Mesodermal cell (in vitro differentiated cells): ENCODE data around the gene ADPRS.

ENCODE experiments used
- H3K27ac ChIP-seq: 2 replicates; pipeline ENCODE4 v1.7.0; 2013; ENCODE audit warnings: mild to moderate bottlenecking, low read depth, low read length, moderate library complexity; ENCODE audit not compliant: severe bottlenecking
- H3K36me3 ChIP-seq: 2 replicates; pipeline ENCODE4 v1.7.1; 2013; ENCODE audit warnings: mild to moderate bottlenecking, low read length, moderate library complexity; ENCODE audit not compliant: control insufficient read depth, insufficient read depth
- H3K4me1 ChIP-seq: one replicate; pipeline ENCODE4 v1.7.1; 2013; ENCODE audit warnings: mild to moderate bottlenecking, low read length; ENCODE audit not compliant: insufficient read depth, control insufficient read depth, poor library complexity, severe bottlenecking
- H3K4me3 ChIP-seq: 2 replicates; pipeline ENCODE4 v1.7.0; 2013; ENCODE audit warnings: low read length, control low read depth, mild to moderate bottlenecking; ENCODE audit not compliant: insufficient read depth, poor library complexity, severe bottlenecking; ENCODE audit errors: extremely low read depth
- H3K9me3 ChIP-seq: 2 replicates; pipeline ENCODE4 v1.7.1; 2013; ENCODE audit warnings: mild to moderate bottlenecking, low read length, moderate library complexity; ENCODE audit not compliant: control insufficient read depth
- WGBS, 2 experiments: methylation state at CpG; one replicate each; pipeline ENCODE4 v1.1.5; 2013; ENCODE audit warnings: missing lambda C conversion rate in 2 of 2; ENCODE audit not compliant: insufficient coverage in 2 of 2; 5-methylcytosine and 5-hydroxymethylcytosine counted together

Gene ADPRS

GRCh38 chr1:36109041-36109679 is 20.5 kb downstream of the ADPRS start:
- Histone ChIP-seq H3K4me1 (peaks cover 9% of the 10 kb centered on the region), H3K4me3 (no peak overlapping the region), H3K36me3 (no peaks in the 10 kb centered on the region), H3K9me3 (no peaks in the 10 kb centered on the region), H3K27ac (no peak overlapping the region)
- 93 to 96% methylated on average over 5 to 7 of the region's 11 CpGs for WGBS, 2 experiments

DNA sequence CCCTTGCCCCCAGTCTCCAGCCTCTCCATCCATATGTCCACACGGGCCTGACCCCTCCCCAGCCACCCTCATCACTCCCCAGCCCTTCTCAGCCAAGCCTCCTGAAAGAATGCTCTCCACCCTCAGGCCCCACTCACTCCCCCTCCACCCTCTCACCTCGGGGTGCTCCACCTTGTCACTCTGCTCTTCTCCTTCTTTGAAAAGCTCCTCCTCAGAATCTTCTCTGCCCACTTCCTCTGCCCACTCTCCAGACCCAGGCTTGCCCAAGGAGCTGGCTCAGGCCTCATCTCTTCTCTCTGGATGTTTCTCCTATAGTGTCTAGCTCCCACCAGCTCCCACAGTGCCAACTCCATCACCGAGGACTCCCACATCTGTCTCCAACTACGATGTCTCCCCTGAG is 22.5 kb downstream of the ADPRS start:
- Histone ChIP-seq H3K36me3 (no peaks in the 10 kb centered on the region), H3K4me1 (peaks cover 11% of the 10 kb centered on the region), H3K27ac (no peak overlapping the region), H3K4me3 (no peak overlapping the region), H3K9me3 (no peaks in the 10 kb centered on the region)
- WGBS, 2 experiments = 82 to 86% methylated on average over 3 to 4 of the region's 4 CpGs

DNA sequence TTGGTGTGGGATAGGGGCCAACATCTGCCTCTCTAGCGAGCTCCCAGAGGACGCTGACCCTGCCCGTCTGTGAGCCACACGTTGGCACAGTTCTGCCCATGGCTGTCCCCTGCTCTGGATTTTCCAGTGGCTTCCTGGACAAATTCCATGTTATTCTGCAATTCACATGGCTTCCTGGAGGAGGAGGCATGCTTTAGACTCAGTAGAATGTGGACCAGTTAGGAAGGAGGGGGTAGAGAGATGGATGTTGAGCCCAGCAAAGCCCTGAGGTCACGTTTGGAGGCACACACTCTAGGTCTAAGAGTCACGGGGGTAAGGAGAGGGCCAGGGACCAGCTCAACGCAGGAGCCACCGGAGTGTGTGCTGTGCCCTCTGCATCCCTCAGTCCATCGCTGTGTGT is 24.1 kb downstream of the ADPRS start:
- H3K27ac ChIP-seq = no peak overlapping the region
- H3K4me3 ChIP-seq = no peak overlapping the region
- no peaks in the 10 kb centered on the region for H3K36me3 ChIP-seq
- no peaks in the 10 kb centered on the region for H3K9me3 ChIP-seq
- WGBS, 2 experiments = 92 to 93% methylated on average over 9 of the region's 9 CpGs
- H3K4me1 ChIP-seq = peaks cover 10% of the 10 kb centered on the region

DNA sequence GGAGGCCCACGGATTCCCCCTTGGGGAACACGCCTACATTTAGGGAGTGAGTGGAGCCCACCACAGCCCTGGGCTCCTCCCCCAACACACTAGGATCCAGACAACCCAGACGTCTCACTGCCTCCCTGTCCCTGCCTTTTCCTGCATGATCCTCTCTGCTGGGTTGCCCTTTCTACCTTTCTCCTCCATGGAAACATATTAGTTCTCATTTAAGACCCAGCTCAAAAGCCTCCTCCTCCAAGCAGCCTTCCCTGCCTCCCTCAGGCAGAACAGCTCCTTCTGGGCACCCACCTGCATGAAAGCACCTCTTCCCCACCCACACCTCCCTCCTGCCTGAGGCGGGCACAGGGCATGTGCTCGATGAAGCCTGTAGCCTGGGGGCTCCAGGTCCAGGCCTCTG is 25.7 kb downstream of the ADPRS start:
- 74 to 75% methylated on average over 4 to 5 of the region's 5 CpGs for WGBS, 2 experiments
- no peaks in the 10 kb centered on the region for H3K36me3 ChIP-seq

GRCh38 chr1:36115200-36115669 is 26.5 kb downstream of the ADPRS start:
- 76 to 77% methylated on average over 15 to 17 of the region's 18 CpGs for WGBS, 2 experiments
- H3K36me3 ChIP-seq = no peaks in the 10 kb centered on the region
- H3K4me3 ChIP-seq = no peak overlapping the region
- H3K4me1 ChIP-seq = peaks cover 3% of the 10 kb centered on the region
- no peak overlapping the region for H3K27ac ChIP-seq
- no peaks in the 10 kb centered on the region for H3K9me3 ChIP-seq

More for the DNA sequence above, 25.7 kb downstream of the ADPRS start:
- H3K4me1 ChIP-seq = peaks cover 4% of the 10 kb centered on the region
- H3K9me3 ChIP-seq = no peaks in the 10 kb centered on the region
- no peak overlapping the region for H3K4me3 ChIP-seq
- H3K27ac ChIP-seq = no peak overlapping the region

DNA sequence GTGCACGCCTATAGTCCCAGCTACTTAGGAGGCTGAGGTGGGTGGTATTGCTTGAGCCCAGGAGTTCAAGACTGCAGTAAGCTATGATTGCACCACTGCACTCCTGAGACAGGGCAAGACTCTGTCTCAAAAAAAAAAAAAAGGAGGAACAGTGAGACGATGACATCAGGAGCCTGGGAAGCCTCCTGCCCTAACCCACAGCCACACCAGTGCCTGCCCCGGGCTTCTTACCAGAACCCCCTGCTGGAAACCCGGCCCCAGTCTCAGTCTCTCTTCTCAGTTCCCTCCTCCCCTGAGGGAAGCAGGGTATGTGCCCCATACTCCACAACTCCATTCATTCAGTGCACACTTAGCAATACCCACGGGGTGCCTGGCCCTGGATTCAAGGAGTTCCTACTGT is 27.2 kb downstream of the ADPRS start:
- peaks cover 3% of the 10 kb centered on the region for H3K4me1 ChIP-seq
- H3K9me3 ChIP-seq = no peaks in the 10 kb centered on the region
- H3K27ac ChIP-seq = no peak overlapping the region
- 67 to 70% methylated on average over 3 to 5 of the region's 5 CpGs for WGBS, 2 experiments
- no peak overlapping the region for H3K4me3 ChIP-seq
- H3K36me3 ChIP-seq = no peaks in the 10 kb centered on the region

DNA sequence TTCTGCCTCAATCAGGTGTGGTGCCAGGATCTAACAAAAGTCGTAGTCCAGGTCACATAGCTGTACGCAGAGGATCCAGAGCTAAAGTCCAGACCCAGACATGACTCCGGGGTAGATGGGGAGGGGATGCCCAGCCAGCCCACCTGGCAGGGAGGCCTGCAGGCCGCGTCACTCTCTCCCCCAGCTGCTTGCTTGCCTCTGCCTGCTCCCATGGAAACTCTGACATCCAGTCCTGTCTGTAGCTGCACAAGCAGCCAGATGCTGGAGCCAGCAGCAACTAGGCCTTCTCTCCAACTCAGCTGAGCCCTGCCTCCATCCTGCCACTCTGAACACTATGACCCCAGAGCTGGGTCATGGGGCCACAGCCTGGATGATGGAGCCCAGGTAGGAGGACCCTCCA is 28.2 kb downstream of the ADPRS start:
- H3K27ac ChIP-seq = no peak overlapping the region
- no peaks in the 10 kb centered on the region for H3K36me3 ChIP-seq
- H3K4me3 ChIP-seq = no peak overlapping the region
- H3K4me1 ChIP-seq = peaks cover 3% of the 10 kb centered on the region
- 83 to 95% methylated on average over 4 to 5 of the region's 5 CpGs for WGBS, 2 experiments
- H3K9me3 ChIP-seq = no peaks in the 10 kb centered on the region

DNA sequence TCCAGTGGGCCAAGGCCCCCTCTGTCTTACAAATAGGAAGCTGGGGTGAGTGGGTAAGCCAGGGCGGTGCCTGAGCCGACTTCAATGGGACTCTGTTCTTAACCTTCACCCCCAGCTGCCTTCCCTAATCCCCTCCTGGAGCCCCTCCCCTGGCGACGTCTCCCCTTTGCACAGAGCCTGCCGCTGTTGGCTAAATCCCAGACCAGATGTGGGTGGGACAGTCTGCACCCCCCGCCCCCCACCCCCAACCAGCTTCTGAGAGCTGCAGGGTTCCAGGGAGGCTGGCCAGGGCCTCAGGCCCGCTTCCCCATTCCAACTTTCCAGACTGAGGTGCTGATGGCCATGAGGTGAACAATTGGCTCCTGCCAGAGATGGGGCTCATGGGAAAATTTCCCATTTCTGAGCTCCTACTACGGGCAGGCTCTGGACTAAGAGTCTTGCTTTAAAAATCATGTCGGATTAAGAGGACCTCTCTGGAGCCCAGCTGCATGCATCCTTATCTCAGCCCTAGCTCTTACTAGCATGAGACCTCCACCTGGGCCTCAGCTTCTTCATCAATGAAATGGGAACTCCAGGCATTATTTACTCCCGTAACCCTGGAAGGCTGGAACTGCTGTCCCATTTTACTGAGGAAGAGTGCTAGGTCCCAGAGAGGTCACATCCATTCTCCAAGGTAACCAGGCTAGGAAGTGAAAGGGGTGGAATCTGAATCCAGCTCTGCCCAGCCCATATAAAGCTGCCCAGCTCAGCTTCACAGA is 29.9 kb downstream of the ADPRS start:
- WGBS, 2 experiments = 67 to 80% methylated on average over 4 to 6 of the region's 10 CpGs
- Histone ChIP-seq H3K9me3 (no peaks in the 10 kb centered on the region), H3K27ac (no peak overlapping the region), H3K36me3 (no peaks in the 10 kb centered on the region), H3K4me1 (peaks cover 3% of the 10 kb centered on the region), H3K4me3 (no peak overlapping the region)

- no peaks in the 10 kb centered on the region for H3K9me3 ChIP-seq
- no peak overlapping the region for H3K4me3 ChIP-seq
- 65 to 75% methylated on average over 6 to 7 of the region's 9 CpGs for WGBS, 2 experiments
- no peaks in the 10 kb centered on the region for H3K36me3 ChIP-seq
- peaks cover 3% of the 10 kb centered on the region for H3K4me1 ChIP-seq
- peak overlapping the region; percentile 29 for H3K27ac ChIP-seq
These were observed 30.8 kb downstream of the ADPRS start for GRCh38 chr1:36119456-36119855.

DNA sequence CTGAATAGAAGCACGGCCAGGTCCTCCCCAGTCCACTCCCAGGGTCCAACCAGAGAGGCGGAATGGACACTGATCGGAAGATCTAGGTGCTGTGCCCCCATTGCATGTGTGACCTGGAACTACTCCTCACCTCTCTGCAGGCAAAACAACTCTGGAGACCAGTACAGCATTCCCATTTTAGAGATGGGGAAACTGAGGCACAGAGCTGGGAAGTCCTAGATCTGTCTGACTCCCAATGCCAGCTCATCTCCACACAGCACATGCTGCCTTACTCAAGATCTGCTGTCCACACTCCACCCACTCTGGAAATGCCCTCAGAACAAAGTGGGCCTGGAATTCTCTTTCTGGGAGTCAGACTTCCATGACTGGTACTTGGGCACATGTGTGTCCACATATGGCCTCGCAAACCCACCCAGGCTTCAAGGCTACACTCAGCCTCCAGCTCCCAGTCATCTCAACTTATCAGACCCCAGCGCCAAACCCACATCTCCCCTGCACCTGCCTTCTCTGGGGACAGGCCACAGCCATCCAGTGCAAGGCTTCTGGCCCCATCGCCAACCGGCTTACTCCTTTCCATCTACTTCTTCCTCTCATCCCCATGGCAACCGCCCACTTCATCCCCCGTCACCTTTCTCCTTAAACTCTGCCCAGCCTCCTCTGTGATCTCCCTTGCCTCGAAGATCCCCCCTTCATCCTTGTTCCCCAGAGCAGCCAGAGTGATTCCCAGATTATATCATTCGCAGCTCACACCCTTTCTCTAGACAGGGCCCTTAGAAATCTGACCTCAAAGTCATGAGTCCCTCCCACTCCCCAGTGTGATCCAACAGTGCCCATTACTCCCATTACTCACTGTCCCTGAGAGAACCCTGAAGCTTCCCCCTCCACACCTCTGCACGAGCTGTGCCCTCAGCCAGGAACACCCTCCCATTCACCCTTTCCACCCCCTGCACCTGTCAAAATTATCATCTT is 33.7 kb downstream of the ADPRS start:
- Histone ChIP-seq H3K4me3 (no peak overlapping the region), H3K36me3 (no peaks in the 10 kb centered on the region), H3K4me1 (no peaks in the 10 kb centered on the region), H3K27ac (no peak overlapping the region), H3K9me3 (no peaks in the 10 kb centered on the region)
- 79 to 88% methylated on average over 9 to 11 of the region's 12 CpGs for WGBS, 2 experiments
